ENCODE measurements around the gene BCL2L1. TPM values are rescaled to one million over a fixed set of nuclear protein-coding genes. Genes with fewer than 3 reads are reported as not detected.
"Not testable (repeated sequence)": the region's sequence is repeated elsewhere in the genome, so short reads cannot be mapped to it uniquely, and the experiment has no call there.

Gene BCL2L1
- total RNA-seq, 1 donor from 2014 or later, result 66.6 TPM

DNA sequence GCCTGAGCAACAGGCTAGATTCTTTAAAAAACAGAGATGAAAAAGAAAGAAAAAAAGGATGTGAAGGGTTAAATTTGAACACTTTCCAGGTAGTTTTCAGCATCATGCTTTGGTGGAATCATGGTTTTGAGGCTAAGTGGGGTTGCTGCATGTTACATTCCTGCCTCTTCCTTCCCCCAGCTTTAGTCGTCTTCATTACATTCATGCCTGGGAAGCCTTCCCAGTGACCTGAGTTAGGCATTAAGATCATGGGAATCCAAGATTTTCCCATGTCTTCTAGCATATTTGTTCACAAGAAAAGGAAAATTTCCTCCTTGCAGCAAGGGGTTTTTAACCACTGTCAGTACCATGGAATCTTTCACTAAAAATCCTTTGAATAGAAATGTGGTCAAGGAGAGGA, 28.5 kb upstream of the BCL2L1 start:
- Mint-ChIP-seq H3K27ac (peak overlapping the region; percentile 55), H3K4me3 (no peak overlapping the region)

DNA sequence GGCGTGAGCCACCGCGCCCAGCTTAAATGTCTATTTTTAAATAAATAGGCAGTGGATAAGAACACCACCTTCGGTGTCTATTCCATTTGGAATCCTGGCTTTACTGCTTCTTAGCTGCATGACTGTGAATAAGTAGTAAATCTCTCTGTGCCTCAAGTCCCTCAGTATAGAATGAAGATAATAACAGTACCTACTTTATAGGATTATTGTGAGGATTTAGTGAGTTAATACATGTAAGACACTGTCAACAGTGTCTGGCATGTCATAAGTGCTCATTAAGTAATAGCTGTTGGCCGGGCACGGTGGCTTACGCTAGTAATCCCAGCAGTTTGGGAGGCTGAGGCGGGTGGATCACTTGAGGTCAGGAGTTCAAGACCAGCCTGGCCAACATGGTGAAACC, 26.6 kb upstream of the BCL2L1 start:
- Mint-ChIP-seq H3K9me3 (no peaks in the 10 kb centered on the region), H3K4me1 (peaks cover 40% of the 10 kb centered on the region), H3K27ac (no peak overlapping the region), H3K27me3 (ENCODE audit: low read depth) (no peaks in the 10 kb centered on the region), H3K36me3 (peaks cover 4% of the 10 kb centered on the region), H3K4me3 (no peak overlapping the region)
- no peak for DNase-seq (ENCODE audit: low spot score in 2 of 2, unreplicated experiment in 2 of 2)
- TF ChIP-seq, protein P1, sequence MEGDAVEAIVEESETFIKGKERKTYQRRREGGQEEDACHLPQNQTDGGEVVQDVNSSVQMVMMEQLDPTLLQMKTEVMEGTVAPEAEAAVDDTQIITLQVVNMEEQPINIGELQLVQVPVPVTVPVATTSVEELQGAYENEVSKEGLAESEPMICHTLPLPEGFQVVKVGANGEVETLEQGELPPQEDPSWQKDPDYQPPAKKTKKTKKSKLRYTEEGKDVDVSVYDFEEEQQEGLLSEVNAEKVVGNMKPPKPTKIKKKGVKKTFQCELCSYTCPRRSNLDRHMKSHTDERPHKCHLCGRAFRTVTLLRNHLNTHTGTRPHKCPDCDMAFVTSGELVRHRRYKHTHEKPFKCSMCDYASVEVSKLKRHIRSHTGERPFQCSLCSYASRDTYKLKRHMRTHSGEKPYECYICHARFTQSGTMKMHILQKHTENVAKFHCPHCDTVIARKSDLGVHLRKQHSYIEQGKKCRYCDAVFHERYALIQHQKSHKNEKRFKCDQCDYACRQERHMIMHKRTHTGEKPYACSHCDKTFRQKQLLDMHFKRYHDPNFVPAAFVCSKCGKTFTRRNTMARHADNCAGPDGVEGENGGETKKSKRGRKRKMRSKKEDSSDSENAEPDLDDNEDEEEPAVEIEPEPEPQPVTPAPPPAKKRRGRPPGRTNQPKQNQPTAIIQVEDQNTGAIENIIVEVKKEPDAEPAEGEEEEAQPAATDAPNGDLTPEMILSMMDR (IDR thresholded peaks at IDR 0.05; ENCODE audit: unreplicated experiment), result no peak

More for the DNA sequence above, 28.5 kb upstream of the BCL2L1 start:
- Mint-ChIP-seq H3K36me3 (peaks cover 1% of the 10 kb centered on the region), H3K27me3 (ENCODE audit: low read depth) (no peaks in the 10 kb centered on the region), H3K9me3 (no peaks in the 10 kb centered on the region), H3K4me1 (peaks cover 33% of the 10 kb centered on the region)
- DNase-seq (ENCODE audit: low spot score in 2 of 2, unreplicated experiment in 2 of 2), result no peak
- TF ChIP-seq, protein P1 (IDR thresholded peaks at IDR 0.05; ENCODE audit: unreplicated experiment), result no peak

DNA sequence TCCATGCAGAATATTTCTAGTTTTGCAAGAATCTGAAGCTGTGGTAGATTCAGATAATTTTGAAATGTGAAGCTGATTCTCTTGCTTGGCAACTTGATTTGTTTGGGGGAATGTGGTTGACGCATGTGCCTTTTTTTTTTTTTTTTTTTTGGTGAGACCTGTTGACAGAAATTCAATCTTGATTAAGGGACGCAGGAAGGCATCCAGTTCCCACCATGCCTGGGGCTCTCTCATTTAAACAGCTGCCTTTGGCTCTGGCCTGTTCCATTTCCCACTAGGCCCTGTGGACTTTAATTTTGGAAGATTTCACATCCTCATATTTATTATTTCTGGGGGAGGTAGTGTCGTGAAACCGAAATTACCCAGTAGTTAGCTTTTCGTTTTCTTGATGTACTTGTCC, 25.0 kb upstream of the BCL2L1 start:
- H3K4me1 Mint-ChIP-seq, result peaks cover 40% of the 10 kb centered on the region
- H3K36me3 Mint-ChIP-seq, result peaks cover 4% of the 10 kb centered on the region
- TF ChIP-seq, protein P1 (IDR thresholded peaks at IDR 0.05; ENCODE audit: unreplicated experiment), result no peak
- H3K27ac Mint-ChIP-seq, result peak overlapping the region; percentile 76
- H3K9me3 Mint-ChIP-seq, result no peaks in the 10 kb centered on the region
- H3K4me3 Mint-ChIP-seq, result peak overlapping the region; percentile 3
- no peak for DNase-seq (ENCODE audit: low spot score in 2 of 2, unreplicated experiment in 2 of 2)
- H3K27me3 Mint-ChIP-seq (ENCODE audit: low read depth), result no peaks in the 10 kb centered on the region

DNA sequence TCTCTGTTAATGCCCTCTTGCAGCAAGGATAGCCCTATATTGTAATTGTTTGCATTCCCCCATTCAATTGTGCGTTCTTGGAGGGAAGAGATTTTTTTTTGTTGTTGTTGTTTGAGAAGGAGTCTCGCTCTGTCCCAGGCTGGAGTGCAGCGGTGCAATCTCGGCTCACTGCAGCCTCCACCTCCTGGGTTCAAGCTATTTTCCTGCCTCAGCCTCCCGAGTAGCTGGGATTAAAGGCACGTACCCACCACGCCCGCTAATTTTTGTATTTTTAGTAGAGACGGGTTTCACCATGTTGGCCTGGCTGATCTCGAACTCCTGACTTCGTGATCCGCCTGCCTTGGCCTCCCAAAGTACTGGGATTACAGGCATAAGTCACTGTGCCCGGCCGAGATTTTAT, 24.4 kb upstream of the BCL2L1 start:
- not testable (repeated sequence) for H3K36me3 Mint-ChIP-seq; H3K9me3 Mint-ChIP-seq; H3K27me3 Mint-ChIP-seq (ENCODE audit: low read depth); DNase-seq (ENCODE audit: low spot score in 2 of 2, unreplicated experiment in 2 of 2); H3K4me3 Mint-ChIP-seq
- peak overlapping the region; percentile 76 for H3K27ac Mint-ChIP-seq
- H3K4me1 Mint-ChIP-seq, result peaks cover 40% of the 10 kb centered on the region

DNA sequence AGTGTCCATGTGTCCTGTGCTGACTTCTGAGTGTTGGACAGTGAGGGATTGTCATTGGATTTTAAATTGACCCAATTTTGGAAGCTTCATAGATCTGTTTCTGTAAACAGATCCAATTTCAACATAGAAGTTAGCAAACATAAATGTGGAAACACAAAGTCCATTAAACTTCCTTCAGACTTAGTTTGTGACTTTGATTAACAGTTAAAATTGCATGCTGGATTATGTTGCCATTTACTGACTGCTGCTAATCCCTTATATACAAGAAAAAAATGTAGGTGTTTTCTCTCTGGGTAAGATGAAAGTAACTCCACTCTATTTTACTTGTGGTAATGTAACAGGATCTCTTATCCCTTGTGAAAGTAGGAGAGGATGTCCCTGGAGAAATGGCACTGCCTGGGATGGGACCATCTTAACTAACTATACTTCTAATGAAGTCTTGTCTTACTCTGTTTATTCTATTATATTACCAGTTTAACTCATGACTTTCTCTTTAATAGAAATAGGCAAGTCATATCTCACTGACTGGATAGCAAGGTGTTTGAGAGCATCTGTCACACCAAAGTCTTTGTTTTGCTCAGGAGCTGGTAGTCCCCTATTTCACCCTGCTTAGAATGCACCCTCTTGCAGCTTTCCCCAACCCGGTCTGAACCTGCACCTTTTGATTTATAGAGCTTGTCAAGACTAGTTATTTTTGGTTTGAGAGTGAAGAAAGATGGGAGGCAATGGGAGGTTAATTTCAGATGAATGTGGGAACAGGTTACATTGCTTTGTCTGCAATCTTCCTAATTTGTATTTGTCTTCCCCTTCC, 23.6 kb upstream of the BCL2L1 start:
- H3K4me1 Mint-ChIP-seq, result peaks cover 42% of the 10 kb centered on the region
- H3K4me3 Mint-ChIP-seq, result no peak overlapping the region
- H3K9me3 Mint-ChIP-seq, result no peaks in the 10 kb centered on the region
- H3K27me3 Mint-ChIP-seq (ENCODE audit: low read depth), result no peaks in the 10 kb centered on the region
- peak overlapping the region; percentile 76 for H3K27ac Mint-ChIP-seq
- peaks cover 2% of the 10 kb centered on the region for H3K36me3 Mint-ChIP-seq
- TF ChIP-seq, protein P1 (IDR thresholded peaks at IDR 0.05; ENCODE audit: unreplicated experiment), result no peak
- DNase-seq (ENCODE audit: low spot score in 2 of 2, unreplicated experiment in 2 of 2), result no peak

DNA sequence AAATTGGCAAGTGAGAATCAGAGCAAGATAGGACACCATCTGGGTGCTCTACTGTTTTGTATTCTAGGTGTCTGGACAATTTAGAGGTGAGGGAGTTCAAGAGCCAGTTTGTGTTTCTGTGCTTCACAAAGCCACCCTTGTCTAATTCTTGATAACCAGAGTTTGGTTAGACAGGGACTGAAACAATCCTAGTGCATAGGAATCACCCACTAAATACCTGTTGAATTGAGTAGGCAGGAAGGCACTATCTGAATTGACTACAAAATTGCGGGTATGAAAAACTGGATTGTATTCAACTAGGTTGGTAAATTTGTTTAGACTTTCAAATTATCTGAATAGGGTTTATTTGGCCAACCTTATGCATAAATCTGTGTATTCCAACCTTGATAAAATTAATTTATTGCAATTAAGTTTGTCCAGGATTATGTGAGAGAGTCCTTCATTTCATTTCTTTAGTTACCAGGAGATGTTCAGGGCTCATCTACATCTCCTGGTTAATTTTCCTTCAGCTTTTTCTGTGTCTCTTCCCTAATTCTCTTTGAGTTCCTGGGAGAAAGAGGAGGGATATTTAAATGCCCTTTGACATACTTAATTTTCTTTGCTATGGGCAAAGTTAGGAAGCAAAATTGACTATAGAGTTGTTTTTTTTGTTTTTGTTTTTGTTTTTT, 18.1 kb upstream of the BCL2L1 start:
- peaks cover 7% of the 10 kb centered on the region for H3K4me1 Mint-ChIP-seq
- H3K4me3 Mint-ChIP-seq, result no peak overlapping the region
- H3K27ac Mint-ChIP-seq, result peak overlapping the region; percentile 53
- peaks cover 2% of the 10 kb centered on the region for H3K36me3 Mint-ChIP-seq
- H3K27me3 Mint-ChIP-seq (ENCODE audit: low read depth), result no peaks in the 10 kb centered on the region
- TF ChIP-seq, protein P1 (IDR thresholded peaks at IDR 0.05; ENCODE audit: unreplicated experiment), result no peak
- no peaks in the 10 kb centered on the region for H3K9me3 Mint-ChIP-seq
- DNase-seq (ENCODE audit: low spot score in 2 of 2, unreplicated experiment in 2 of 2), result no peak

All from mesothelial cell of epicardium (in vitro differentiated cells).